Stimulated activated CD4-positive, alpha-beta T cell treated with anti-CD3 and anti-CD28 coated beads, Interleukin-2, amount 100 ng/mL, for 24 hours (primary cell): Measurements from ENCODE around the gene CYP2R1.

Experiments used
- DNase-seq, 2 donors: peaks; one replicate each; pipeline ENCODE4 v3.0.0-alpha.2; 2020

Gene CYP2R1, protein sequence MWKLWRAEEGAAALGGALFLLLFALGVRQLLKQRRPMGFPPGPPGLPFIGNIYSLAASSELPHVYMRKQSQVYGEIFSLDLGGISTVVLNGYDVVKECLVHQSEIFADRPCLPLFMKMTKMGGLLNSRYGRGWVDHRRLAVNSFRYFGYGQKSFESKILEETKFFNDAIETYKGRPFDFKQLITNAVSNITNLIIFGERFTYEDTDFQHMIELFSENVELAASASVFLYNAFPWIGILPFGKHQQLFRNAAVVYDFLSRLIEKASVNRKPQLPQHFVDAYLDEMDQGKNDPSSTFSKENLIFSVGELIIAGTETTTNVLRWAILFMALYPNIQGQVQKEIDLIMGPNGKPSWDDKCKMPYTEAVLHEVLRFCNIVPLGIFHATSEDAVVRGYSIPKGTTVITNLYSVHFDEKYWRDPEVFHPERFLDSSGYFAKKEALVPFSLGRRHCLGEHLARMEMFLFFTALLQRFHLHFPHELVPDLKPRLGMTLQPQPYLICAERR

DNA sequence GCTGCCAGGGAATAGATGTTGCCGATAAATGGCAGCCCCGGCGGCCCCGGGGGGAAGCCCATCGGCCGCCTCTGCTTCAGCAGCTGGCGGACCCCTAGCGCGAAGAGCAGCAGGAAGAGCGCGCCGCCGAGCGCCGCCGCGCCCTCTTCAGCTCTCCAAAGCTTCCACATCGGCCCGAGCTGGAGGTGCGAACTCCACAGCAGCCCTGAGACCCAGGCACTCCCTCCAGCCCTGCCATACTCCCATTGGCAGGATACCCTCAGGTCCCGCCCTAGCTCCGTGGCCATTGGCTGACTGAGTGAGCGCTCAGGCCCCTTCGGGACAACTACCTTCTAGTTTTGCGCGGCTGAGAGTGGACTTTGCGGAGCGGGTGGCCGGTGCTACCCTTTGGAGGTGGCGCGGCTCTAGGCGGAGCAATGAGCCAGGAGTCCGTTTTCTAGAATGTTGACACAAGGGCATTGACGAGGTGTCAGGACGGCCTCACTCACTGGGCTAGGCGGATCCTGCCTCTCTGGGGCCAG lies at the start of gene CYP2R1:
TSS of gene CYP2R1 (minus strand) at position 196 of the 521 bp plus-strand sequence. CDS start at position 170, 26 bp downstream.
- peak; percentile 87 for DNase-seq

DNA sequence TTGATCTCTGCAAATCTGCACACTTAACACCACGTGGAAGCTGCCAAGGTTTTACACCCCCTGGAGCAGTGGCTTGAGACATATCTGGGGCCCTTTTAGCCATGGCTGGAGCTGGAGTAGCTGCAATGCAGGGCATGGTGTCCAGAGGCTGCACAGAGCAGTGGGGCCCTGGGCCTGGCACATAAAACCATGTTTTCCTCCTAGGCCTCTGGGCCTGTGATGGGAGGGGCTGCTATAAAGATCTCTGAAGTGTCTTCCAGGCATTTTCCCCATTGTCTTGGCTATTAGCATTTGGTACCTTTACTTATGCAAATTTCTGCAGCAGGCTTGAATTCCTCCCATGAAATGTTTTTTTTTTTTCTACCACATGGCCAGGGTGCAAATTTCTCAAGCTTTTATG lies 46.9 kb upstream of the CYP2R1 start:
- no peak for DNase-seq

DNA sequence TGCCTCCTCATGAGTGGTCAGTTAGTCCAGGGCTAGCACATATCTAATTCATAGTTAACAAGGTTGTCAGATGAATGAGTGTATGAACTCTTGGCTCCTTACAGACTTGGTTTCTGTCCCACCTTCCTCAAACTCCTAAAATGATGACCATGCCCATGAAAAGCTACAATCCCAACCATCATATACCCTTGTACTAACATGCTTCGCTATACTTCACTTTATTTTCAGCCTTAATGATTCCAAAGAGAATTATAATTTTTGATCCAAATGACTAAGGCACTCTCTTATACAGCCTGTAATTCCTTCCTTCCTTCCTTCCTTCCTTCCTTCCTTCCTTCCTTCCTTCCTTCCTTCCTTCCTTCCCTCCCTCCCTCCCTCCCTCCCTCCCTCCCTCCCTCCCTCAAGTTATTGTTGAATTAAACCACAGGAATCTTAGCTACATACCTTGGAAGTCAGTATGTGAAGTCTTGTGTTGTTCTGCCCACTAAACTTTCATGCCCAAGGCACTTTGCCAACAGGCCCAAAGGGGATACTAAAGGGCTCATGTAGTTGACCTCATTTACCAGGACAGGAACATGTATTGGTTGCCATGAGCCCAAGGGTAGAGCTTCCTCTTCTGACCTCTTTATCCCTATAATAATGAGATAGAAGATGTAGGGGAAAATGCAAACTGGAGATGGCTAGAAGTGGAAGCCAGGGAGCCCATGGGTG lies 42.8 kb upstream of the CYP2R1 start:
- DNase-seq = no peak

DNA sequence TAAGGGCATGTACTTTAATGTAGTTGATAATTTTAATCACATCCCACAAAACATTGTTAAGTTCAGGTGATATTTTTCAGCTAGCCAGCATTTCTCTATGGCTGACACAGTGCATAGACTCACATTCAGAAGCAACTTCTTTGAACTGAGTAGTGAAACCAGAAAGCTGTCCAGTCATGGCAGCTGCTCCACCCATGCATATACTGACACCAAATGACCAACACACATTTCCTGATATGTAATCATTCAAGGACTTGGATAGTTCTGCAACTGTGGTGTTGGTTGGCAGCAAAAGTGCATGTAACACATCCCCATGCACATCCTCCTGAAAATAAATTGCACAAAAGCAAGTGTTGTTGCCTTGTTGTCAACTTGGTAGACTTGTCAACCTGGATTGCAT lies 40.4 kb upstream of the CYP2R1 start:
- no peak for DNase-seq

DNA sequence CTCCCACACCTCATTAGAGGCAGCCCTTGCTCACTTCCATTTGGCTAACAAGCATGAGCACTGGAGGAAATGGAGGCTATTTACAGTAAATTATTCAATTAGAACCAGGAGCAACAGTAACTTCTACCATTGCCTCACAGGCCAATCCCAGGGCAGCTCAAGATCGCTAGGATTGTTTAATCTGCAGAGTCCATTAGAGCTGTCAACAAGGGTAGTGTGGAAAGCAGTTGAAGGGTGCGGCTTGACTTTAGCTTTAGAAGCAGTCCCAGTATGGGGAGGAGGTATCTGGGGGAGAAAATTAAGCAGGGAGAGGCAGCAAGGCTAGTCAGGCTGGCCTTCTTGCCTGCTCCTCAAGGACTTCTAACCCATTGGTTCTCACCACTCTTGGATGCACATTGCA lies 38.3 kb upstream of the CYP2R1 start:
- DNase-seq = no peak

DNA sequence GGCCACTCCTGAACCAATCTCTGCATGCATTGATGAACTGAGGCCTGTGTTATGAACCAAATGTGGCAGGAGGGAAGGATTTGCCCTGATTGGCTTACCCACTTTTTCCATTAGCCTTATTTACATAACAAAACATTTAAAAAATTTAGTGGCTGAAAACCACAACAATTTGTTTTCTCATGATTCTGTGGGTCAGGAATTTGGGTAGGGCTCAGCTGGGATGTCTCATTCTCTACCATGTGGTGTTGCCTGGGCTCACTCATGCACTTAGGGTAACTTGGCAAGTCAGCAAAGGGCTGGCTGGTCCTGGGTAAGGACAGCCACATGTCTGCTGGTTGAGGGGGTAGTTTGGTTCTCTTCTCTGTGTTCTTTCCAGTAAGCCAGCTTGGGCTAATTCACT lies 35.1 kb upstream of the CYP2R1 start:
- no peak for DNase-seq

DNA sequence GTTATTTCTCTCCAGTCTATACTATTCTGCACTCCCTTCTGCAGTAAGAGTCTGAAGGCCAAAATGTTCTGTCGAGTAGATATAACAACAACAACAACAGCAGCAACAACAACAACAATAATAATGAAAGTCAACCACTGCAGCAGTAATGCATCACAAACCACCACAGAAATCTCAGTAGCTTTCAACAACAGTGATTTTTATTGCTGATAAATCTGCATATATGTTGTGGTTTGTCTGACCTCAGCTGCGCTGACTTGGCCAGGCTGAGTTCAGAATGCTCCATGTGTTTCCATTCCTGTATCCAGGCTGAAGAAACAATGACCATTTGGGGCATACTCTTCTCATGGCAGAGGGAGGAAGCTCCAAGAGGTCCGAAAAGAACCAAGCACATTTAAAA lies 32.3 kb upstream of the CYP2R1 start:
- DNase-seq = no peak

DNA sequence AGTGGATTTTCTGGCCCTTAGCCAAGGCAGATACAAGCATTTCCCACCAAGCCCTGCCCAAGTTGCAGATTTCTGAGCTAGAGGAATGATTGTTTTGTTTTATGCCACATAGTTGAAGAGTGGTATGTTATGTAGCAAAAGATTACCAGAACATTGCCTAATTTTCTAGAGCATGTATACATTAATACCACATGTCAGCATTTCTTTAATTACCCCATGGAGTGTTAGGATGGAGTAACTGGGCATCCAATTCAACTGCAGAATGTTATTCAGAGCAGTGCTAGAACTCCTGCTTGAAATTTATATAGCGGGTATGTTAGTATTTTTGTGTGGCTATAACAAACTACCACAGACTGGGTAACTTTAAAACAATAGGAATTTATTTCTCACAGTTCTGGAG lies 24.4 kb upstream of the CYP2R1 start:
- no peak for DNase-seq

DNA sequence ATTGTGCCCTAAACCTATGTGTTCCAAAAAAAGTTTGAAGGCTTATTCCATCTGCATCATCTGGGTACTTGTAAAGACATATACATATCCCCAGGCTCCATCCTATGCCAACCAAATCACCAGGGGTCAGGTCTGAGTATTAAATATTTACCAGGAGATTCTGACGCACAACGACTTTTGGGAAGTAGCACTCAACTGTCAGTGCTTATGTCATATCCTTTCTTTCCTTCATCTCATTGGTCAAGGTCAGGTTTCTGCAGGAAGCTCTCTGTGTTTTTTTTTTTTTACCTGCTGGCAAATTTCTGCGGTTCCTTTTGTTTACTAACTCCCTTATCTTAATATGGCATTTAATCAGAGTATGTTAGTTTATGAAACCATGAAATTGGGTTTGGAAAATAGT lies 22.5 kb upstream of the CYP2R1 start:
- no peak for DNase-seq

DNA sequence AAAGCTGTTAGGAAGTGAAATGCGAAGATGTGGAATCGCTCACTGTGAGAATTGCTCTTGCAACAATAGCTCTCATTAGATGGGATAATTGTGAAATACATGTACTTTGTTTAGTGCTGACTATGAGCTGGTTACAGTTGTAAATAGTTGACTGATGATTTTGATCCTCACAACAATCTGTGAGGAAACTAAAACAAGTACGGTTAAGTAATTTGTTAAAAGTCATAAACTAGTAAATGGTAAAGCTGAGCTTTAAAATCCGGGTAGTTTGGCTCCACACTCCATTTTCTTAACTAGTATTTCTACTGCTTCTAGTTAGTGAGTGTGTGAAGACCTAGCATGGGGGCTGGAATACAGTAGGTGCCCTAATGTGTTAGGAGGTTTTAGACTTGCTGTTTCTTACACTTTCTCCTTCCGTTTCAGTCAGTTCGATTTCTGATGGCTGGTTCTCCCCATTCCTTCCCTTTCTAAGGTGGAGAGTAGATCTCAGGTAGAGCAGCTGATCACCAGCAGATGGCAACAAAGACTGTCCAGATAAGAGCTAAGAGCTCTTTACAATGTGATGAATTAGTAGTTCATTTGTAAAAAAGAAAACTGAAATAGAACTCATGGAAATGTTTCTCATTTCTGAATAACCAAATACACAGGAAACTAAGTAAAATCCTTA lies 16.3 kb upstream of the CYP2R1 start:
- peak; percentile 19 to 43 for DNase-seq

DNA sequence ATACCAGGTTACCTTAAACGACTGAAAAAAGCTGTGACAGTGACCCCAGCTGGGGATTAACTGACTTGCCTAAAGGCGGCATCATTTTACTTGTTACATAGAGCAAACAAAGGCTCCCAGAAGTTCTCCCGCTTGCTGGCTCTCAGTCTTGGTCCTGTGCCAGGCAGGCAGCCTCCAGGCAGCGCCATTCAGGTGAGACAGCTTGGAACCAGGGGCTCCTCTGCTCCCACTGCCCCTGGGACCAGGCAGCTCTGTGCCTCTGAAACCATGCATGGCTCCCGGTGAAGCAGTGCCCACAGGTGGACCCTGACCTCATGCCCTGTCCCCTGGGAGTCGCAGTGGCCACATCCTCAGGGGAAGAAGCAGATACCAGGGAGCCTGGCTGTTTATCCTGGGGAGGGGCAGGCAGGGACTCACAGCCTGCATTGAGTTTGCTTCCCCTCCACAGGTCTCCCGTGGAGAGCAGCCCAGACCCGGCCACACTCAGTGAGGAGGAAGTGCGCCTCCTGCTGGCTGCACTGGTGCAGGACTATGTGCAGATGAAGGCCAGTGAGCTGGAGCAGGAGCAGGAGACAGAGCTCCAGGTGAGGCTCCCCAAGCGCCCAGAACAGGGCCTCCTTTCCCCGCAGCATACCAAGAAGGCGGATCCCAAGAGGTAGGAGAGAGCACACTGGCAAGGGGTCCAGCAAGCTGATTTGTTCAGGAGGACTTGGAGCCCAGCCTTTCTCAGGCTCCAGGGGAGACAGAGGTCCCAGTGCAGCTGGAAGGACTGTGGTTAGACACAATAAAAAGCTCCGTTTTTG lies 15.6 kb upstream of the CYP2R1 start:
- peak; percentile 91 to 92 for DNase-seq

DNA sequence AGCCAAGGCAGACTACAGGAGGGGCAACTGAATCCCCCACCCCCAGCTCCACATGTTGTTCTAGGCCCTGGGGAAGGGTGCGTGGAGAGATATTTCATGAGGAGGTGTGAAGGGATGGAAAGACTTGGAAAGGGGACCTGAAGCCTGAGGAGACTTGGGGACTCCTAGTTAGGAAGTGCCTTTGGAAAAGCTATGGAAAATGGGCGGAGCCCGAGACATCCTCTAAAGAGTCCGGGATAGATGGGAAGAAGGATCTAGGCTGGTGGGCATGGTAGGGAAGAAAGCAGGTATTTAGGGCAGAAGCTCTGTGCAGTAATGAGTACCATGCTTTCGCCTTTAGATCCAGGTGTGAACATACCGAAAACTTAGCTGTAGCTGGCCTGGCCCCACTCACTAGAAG lies 15.0 kb upstream of the CYP2R1 start:
- no peak for DNase-seq

DNA sequence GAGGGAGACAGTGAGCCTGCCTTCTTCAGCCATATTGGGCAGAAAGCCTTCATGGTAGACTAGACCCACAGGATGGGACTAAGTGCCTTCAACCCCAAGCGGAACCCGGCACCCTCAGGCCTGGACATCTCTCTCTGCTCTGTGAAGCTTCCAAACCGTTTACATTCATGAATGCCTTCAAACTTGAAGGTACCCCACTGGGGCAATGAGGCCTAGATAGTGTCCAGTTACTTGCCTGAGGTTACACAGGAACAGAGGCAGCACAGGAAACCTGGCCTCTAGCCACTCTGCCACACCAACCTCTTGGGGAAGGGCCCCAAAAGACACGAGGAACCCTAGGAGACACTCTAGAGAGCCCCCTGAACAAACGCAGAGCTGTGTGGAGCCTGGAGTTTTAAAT lies 14.5 kb upstream of the CYP2R1 start:
- no peak for DNase-seq

DNA sequence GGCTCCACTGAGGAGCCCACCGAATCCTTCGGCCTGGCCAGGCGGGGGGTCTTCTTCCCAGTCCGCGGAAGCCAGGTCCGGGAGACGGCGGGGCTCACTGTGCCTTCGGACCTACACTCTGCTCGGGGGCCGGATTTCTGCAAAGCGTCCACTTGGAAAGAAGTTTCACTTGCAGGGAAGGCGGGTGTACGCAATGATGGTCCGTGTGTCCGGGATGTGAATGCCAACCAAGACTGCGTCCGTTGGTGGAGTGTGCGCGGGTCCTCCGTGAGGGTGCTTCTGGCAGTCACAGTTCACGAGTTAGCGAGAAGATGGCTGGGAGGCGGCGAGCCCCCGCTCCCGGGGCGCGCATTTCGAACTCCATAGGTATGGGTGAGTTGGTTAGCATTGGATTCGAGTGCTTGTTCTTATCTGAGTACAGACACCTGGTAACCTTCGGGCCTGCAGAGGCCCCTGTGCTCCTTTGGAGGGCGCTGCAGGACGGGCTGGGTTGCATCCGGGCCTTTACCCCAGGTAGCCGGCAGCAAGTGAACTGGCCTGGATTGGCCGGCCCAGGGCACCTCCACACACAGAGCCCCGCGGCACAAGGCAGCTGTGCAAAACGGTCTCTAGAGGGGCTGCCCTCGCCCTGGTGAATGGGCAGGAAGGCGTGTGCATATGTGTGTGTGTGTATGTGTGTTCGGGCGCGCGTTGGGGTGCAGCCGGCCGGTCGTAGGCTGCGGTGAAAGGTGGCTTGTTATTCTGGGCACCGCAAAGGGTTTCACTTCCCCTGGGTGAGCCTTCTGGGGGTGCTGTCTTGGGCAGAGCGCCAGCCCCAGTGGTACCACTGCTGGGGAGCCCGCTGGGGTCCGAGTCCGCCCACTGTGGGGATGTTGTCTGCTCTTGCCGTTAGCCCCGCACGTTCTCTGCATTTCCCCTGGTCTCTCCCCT lies 13.3 kb upstream of the CYP2R1 start:
- peak; percentile 68 to 73 for DNase-seq

DNA sequence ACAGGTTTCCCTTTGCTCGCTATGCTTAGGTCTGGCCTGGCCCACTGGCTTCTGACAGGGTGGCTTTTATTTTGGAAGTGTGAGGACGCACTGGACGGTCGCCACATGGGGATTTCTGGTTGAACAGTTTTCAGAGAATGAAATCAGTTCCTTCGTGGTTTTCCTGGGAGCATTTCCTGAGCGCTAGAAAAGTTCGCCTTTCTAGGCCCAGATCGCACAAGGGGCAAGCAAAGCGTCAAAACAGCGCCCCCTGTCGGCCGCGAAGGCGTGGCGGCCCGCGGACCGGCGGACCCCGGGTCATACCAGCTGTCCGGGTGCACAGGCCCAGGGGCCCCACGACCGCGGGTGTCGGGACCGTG lies 12.7 kb upstream of the CYP2R1 start:
- peak; percentile 89 to 90 for DNase-seq

DNA sequence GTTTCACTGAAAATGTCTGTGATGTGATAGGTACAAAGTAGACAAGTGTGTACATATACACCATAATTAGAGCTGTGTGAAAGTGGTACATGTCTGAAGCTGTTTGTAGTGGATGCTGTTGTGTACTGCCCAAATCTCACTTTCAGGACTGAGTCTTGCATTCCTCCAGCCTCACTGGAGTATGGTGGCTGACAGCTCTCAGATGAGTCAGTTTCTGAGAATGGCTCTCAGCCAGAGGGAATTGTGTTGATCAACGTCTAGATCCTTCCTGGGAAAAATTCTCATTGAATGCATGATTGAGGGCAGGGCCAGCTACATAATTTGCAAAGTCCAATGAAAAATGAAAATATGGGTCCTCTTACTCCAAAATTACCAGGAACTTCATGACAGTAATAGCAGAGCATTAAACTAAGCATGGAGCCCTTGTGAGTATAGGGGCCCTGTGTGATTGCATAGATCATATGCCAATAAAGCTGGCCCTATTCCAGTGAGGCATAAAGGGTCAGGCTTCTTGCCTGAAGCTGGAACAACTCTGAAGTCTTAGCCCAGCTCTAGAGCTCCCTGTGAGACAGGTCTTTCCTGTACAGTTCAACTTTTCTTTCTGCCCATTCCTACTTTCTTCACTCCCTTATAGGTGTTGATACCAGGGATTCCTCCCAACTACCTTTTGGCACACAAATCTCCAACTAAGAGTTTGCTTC lies 10.8 kb upstream of the CYP2R1 start:
- DNase-seq = no peak

DNA sequence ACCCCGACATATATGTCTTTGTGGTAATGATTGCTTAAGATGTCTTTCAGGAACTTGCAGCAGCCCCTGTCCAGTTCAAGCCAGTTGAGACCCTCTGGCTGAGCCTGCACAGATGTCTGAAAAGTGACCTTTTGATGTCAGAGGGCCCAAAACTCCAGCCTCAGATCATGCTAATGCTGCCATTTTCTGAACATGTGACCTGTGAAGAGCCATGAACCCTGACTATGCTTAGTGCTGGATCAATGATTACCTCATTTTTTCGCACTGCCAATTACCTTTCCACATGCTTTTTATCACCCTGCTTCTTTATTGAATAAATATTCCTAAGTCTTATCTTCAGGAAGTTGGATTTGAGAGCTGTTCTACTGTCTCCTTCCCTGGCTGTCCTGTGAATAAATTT lies 6.9 kb upstream of the CYP2R1 start:
- DNase-seq = no peak

DNA sequence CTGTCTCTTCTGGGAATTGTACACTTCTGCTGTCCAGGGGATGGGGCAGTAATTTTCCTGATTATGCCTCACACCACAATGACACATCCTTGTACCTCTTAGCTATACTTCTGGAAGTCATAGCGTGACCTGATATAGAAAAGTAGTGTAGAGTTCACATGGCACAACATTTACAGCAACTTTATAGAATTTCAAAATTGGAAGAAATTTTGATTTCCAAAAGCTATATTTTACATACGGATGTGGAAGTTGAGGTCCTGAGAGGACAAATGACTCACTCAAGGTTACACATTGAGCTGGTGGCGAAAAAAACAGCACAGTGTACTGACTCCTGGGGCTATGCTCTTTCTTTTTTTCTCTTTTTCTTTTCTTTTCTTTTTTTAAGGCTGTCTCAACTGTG lies 6.3 kb upstream of the CYP2R1 start:
- no peak for DNase-seq

DNA sequence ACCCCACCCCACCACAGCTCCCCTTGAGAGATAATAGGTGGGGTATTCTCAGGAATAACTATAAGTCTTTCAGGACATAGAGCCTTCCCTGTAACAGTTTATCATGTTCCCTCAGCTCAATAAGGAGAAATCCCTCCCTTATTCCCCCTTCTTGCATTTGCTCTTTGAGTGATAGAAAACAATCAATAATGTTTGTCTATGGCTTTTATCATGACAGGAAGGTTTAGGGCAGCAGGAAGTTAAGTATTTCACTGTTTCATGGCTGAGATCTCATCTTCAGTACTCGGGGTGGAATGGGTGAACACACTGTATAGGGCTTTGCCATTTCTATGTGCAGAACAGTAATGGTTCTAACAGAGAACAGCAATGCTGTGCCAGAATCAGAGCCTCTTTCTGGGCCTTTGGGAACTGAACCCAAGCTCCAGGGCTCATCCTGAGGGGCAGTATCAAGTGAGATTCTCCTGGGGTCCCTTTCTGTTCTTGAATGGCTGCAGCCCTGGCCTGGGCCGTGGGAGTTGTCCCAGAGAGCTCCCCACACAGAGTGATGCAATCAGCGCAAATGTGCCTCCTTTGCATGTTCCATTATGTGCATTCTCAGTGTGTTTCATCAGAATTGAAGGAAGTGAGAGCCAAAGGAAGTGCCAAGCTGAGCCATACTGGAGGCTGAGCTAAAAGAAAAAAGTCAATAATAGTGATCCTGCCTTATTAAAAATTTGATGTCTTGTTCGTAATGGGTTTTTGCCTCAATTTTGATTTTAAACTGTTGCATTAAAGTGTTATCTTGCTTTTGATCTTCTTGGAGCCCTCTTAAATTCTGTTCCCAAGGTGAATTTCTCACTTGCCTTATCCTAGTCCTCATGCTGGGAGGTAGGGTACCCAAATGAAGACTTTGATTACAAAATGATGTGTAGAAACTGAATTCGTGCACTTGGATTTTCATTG lies 2.9 kb upstream of the CYP2R1 start:
- DNase-seq = no peak

DNA sequence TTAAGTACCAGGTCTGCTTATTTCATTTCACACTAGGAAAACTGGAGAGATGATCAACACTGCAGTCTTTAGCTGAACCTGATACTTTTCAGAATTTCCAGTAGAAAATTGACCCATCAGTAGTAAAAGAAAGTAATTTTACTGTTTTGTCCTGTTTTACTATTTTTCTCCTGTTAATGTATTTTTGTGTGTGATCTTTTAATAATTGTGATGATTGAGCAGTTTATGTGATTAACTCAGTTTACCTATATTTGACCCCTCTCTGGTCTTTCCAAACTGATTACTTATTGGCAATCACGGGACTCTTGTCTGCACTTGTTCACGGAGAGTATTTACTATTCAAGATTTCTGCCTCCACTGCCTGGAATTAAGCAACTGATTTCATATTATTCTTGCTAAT lies 546 bp upstream of the CYP2R1 start:
- no peak for DNase-seq
